Lower leg skin (tissue), 3 donors: ENCODE results near the gene GLCE.

Experiments used
- CTCF ChIP-seq, 3 donors: fragments of 450-650 bp; IDR thresholded peaks; one replicate each; pipeline ENCODE4 v1.5.1; 2016; ENCODE audit warnings: antibody characterized with exemption in 3 of 3, mild to moderate bottlenecking in 3 of 3, moderate library complexity in 2 of 3
- POLR2A ChIP-seq, 2 donors: fragments of 450-650 bp; IDR thresholded peaks; one replicate each; pipeline ENCODE4 v1.6.1; 2016 to 2017; ENCODE audit warnings: antibody characterized with exemption in 2 of 2, mild to moderate bottlenecking in 1 of 2, moderate library complexity in 1 of 2

DNA sequence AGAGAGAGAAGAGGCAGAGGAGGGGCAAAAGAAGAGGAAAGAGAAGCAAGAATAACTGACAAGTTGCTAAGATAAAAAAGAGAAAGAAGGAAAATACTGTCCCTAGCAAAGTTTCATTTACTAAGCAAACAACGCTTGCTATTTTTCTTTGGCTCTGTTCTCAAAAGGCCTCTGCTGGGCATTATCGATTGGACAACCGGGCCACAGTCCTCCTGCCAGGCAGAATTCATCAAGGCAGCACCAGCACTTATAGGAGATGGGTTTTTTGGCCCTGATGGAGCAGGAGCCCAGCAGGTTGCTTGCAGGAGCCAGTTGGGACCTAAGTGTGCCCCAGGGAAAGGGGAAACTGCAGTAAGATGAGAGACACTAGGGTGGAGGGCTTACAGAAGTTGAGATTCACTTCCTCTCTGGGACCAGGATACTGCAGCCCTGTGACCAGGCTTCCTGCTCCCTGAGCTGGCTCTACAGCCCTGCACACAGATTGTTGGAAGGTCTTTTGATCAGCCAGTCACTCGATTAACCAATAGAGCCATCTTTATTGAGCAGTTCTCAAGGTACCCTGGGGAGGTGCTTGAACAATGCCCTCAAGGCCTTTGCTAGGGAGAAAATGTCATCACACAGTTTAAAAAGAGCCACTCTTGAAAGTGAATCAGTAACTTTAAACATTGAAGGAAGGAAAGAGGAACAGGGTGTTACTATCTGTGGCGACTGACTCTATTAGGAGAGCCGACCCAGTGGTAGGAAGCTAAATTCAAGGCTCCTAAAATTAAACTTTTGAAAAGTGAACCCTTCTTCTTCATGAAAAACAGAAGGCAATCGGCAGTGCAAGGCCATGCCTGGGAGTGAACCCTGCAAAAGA lies 28.8 kb upstream of the GLCE start:
- TF ChIP-seq CTCF (IDR thresholded peaks at IDR 0.05), result no peak
- TF ChIP-seq POLR2A (IDR thresholded peaks at IDR 0.05), result no peak
